OCI-M2 (cell line): ENCODE results near the gene ENG.
"Not testable (repeated sequence)": the region's sequence is repeated elsewhere in the genome, so short reads cannot be mapped to it uniquely, and the experiment has no call there.

Experiments
- DNase-seq: peaks from one replicate; lab custom pipeline; 2025; ENCODE audit not compliant: unreplicated experiment; lab: John Stamatoyannopoulos, UW

ENG gene

DNA sequence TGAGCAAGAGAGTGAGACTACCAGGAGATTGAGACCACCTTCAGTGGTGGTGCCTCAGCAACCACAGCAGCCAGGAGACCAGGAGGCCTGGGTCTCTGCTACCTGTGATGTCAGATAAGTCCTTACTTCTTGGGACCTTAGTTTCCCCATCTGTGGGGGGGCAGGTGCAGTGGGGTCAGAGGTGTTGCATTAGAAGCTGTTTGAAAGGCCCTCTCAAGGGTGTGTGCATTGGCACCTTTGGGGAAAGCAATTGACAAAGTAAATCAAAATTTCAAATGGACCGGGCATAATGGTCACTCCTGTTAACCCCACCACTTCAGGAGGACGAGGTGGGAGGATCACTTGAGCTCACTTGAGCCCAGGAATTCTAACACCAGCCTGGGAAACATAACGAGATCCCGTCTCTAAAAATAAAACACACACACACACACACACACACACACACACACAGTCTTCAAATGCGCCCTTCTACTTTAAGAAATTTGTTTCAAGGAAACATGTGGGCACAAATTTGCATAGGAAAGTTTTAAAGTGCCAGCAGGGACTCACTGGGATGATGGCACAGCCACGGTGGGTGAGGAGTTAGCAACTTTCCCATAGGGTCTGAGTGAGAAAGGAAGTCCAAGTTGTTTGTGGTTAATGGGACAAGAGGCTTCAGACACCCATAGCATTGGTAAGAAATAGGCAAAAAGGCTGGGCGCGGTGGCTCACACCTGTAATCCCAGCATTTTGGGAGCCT lies 24.4 kb upstream of the ENG start:
- DNase-seq, result no peak

DNA sequence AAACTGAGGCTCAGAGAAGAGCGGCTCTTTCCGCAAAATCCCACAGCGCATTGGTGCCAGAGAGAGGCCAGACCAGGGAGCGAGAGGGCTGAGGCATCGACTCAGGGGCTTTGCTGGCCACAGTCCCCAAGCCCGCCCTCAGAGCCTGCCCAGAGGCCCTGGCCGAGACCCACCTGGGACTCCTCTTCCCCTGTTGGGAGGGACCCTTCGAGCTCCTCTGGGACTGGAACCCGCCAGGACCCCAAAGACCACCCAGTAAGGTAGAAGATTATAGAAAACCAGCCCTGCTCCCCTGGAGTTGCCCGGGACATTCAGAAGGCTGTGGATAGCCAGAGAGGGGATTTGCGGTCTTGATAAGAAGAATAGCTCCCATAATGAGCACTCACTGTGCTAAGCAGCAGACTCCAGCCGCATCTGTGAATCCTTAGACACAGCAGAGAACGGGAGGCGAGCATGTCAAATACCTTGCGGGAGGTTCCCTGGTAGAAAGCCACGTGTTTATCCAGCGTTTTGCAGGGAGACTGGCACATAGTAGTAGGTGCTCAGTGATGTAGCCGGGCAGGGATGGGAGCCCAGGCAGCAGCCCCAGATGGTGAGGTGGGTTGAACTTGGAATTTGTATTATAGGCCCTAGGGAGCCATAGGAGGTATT lies 23.7 kb upstream of the ENG start:
- DNase-seq, result no peak

- DNase-seq, result no peak
These were observed 23.1 kb upstream of the ENG start, which contains the start of gene AK1 for GRCh38 chr9:127877566-127877998. AK1 (minus strand) TSS chr9:127877675; CDS start chr9:127874617, 3,058 bp downstream.

DNA sequence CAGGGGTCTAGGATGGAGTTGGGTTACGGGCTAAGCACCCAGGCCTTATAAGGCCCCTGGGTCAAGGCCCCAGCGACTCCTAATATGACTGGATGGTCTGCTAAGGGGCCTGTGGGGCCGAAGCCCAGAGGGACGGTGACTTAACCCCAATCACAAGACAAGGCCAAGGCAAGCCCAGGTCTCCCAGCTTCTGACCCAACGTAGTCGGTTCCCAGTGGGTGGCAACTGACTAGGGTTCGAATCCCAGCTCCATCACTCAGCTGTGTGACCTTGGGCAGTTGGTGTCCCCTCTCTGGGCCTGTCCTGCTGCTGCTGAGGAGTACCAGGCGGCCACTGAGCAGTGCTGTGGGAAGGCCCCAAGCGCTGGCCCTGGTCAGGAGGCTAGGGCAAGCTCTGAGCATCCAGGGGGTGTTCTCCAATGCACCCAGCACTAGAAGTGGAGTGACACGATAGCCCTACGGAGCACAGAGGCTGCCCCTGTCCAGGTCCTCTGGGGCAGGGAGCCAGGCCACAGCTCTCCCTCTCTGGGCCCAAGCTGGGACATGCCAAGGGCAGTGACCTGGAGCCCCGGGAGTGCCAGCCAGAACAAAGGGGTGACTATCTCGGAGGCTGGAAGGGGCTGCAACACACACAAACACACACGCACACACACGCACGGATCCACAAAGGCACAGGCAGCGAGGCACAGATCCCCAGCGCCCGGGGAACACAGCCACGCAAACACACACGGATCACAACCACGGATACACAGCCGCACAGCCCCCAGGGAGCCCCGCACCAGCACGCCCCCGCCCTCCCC lies 22.5 kb upstream of the ENG start:
- no peak for DNase-seq

DNA sequence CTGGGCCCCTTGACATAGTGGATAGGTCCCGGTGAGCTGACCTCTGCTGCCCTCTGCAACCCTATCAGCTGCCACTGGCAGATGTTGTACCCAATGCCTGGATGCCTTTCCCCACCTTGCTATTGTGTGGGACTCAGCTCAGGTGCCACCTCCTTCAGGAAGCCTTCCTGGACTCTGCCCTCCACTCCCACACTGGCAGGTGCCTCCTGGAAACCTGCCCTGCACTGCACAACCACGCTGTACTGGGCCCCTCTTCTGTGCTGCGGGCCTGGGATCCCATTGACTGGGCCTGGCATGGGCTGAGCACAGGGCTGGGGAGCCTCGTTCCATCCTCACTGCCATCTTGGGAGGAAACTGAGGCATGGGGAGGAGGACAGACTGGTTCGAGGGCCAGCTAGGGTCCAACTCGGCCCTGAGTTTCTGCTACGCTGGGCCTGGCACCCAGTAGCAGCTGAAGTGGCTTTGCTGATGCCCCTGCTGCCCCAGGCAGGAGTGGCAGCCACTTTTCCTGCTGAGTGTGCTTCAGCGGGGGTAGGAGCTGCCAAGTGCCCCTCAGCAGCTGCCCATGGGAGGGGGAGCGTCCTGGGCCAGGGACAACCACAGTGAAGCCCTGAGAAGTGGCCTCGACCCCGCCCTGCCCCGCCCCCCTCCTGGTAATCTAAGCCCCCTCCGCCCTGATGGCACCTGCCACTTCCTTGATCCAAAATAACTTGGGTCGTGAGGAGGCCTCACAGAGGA lies 21.7 kb upstream of the ENG start:
- DNase-seq, result no peak

DNA sequence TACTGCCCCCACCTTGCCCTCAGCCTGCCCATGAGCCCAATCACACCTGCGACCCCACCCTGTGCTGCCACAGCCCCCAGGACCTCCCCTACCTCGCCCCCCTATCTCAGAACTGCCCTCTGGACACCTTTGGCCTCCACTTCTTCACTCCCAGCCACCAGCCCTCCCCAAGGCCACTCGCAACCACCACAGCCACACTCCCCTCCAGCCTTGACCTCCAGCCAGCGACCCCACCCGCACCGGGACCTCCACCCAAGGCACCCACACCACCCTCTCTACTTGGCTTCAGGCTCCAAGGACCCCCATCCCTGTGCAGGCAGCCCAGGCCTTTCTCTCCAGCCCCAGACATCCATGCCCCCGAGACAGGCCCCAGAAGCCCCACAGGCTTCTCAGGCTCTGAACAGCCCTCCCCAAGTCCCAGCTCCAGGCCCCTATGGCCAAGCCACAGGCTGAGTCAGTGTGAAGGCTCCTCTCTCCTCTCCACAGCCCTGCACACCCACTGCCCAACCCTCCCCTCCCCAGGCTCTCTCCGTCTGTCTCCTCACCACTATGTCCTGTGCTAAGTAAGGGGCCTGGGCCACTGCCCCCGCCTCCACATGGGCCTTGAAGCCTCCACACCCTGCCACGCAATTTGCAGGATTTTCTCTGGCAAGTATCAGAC lies 21.0 kb upstream of the ENG start:
- no peak for DNase-seq

GRCh38 chr9:127874301-127875221 lies 20.1 kb upstream of the ENG start:
- no peak for DNase-seq

DNA sequence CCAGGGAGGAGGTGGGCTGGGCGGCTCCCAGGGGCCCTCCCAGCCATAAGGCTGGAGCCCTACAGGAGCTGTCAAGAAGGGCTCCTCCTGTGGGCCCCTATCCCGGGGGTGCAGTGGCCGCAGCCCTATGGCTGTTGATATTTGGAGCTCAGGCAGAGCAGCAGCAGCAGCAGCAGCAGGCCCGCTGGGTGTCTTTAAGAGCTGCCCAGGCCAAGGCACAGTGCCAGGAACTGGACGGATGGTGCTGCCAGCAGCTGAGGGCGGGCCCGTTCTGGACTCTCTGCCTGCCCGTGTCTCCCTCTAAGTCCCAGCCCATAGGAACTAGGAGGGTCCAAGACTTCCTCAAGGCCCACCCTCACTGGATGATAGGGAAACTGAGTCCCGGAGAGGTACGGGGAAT lies 19.4 kb upstream of the ENG start:
- no peak for DNase-seq

DNA sequence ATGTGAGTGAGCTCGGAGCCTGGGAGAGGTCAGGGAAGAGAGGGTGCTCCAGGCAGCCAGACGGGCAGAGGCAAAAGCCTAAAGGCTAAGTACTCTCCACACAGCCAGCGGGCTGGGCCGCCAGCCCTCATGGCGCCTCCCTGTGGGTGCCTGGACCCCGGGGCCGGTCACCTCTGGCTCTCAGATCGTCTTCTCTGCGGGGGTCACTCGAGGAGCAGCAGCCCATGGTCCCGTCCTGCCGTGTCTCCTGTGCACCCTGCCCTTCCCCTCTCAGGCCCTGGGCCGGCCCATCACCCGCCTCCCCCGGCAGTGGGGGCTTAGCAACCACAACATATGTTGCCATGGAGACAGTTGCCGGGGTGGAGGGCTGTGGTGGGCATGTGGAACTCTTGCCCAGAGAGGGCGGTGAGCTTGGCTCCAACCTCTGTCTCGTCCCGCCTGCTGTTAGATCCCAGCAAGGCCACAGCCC lies 18.8 kb upstream of the ENG start:
- no peak for DNase-seq

DNA sequence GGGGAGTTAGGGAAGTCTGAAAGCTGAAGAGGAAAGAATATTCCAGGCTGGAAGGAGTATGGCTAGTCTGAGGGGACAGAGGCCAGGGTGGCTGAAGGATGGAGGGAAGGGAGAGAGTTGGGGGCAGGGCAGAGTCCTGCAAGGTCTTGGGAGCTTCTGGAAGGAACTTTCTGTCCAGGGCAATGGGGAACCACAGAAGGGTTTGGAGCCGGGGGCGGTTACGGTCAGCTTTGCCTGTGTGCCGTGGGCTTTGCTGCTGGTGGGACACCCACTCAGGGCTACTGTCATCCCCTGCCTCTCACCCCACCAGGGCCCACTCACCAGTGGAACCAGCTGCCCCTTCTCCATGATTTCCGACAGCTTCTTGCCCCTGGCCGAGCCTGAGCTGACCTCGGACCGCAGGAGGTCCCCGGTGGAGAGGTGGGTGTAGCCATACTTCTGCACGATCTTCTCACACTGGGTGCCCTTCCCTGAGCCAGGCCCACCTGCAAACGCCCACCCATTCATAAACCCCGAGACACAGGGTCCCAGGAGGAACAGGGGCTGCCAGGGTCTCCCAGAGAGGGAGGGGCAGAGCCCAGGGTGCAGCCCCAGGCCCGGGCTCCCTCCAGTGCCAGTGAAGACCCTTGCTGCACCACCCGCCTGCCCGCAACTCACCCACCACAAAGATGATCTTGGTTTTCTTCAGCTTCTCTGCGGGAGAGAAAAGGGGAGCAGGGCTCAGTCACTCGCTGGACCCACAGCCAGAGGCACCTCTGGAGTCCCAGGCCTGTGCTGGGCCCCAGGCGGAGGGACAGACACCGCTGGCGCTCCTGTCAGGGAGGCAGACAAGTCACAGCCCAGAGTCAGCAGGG lies 18.1 kb upstream of the ENG start:
- no peak for DNase-seq

GRCh38 chr9:127871531-127871930 lies 17.1 kb upstream of the ENG start:
- DNase-seq, result no peak

DNA sequence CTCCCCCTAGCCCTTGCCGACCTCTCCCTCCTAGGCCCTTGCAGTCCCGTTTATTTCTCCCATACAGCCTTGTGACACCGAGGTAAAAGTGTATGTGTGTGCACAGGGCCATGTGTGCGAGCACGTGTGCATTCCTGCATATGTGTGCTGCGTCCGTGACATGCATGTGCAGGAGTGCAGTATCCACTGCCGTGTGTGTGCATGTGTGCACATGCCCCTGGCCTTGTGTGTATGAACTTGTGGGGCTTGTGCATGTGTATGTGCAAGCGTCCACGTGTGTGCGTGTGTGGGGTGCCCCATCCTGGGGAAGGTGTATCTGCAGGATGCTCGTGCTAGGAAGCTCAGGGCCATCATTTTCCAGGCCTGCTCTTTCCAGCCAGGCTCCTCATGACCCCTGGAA lies 16.4 kb upstream of the ENG start:
- no peak for DNase-seq

- DNase-seq, result not testable (repeated sequence)
These were observed 15.7 kb upstream of the ENG start for GRCh38 chr9:127870153-127870491.

GRCh38 chr9:127869310-127870152 lies 15.1 kb upstream of the ENG start:
- DNase-seq, result no peak

- no peak for DNase-seq
These were observed 13.9 kb upstream of the ENG start for GRCh38 chr9:127868278-127868902.

GRCh38 chr9:127867356-127868277 lies 13.2 kb upstream of the ENG start:
- no peak for DNase-seq
